ENCODE data around the gene SPARC.

SPARC gene

GRCh38 chr5:151679421-151680155, 7.1 kb downstream of the SPARC start:
- peak; percentile 56 for DNase-seq (ENCODE audit: low read depth)
- peak overlapping the region; percentile 14 for H3K4me3 ChIP-seq (ENCODE audit: control insufficient read depth, low read depth, low read length)
- no peak for TF ChIP-seq CTCF (conservative IDR thresholded peaks at IDR 0.05; ENCODE audit: control insufficient read depth, insufficient read depth, low read depth, low read length)

GRCh38 chr5:151678713-151679112, 8.0 kb downstream of the SPARC start:
- H3K4me3 ChIP-seq (ENCODE audit: control insufficient read depth, low read depth, low read length): no peak overlapping the region
- TF ChIP-seq CTCF (conservative IDR thresholded peaks at IDR 0.05; ENCODE audit: control insufficient read depth, insufficient read depth, low read depth, low read length): no peak
- no peak for DNase-seq (ENCODE audit: low read depth)

GRCh38 chr5:151677776-151678545, 8.8 kb downstream of the SPARC start:
- peak; percentile 76 for DNase-seq (ENCODE audit: low read depth)
- TF ChIP-seq CTCF (conservative IDR thresholded peaks at IDR 0.05; ENCODE audit: control insufficient read depth, insufficient read depth, low read depth, low read length): no peak
- no peak overlapping the region for H3K4me3 ChIP-seq (ENCODE audit: control insufficient read depth, low read depth, low read length)

- TF ChIP-seq CTCF (conservative IDR thresholded peaks at IDR 0.05; ENCODE audit: control insufficient read depth, insufficient read depth, low read depth, low read length): no peak
- DNase-seq (ENCODE audit: low read depth): no peak
- no peak overlapping the region for H3K4me3 ChIP-seq (ENCODE audit: control insufficient read depth, low read depth, low read length)
Observed at GRCh38 chr5:151676719-151677118, 10.0 kb downstream of the SPARC start.

GRCh38 chr5:151676314-151676712, 10.4 kb downstream of the SPARC start:
- no peak for DNase-seq (ENCODE audit: low read depth)
- TF ChIP-seq CTCF (conservative IDR thresholded peaks at IDR 0.05; ENCODE audit: control insufficient read depth, insufficient read depth, low read depth, low read length): no peak

GRCh38 chr5:151675611-151676313, 11.0 kb downstream of the SPARC start:
- TF ChIP-seq CTCF (conservative IDR thresholded peaks at IDR 0.05; ENCODE audit: control insufficient read depth, insufficient read depth, low read depth, low read length): no peak
- H3K4me3 ChIP-seq (ENCODE audit: control insufficient read depth, low read depth, low read length): no peak overlapping the region
- peak; percentile 61 for DNase-seq (ENCODE audit: low read depth)

More at GRCh38 chr5:151676314-151676712, 10.4 kb downstream of the SPARC start:
- no peak overlapping the region for H3K4me3 ChIP-seq (ENCODE audit: control insufficient read depth, low read depth, low read length)
